NCI-H82 (cell line): Measurements from ENCODE around the gene C1QB.

Source experiments
- DNase-seq: peaks from one replicate; lab custom pipeline; 2025; lab: John Stamatoyannopoulos, UW

C1QB gene

DNA sequence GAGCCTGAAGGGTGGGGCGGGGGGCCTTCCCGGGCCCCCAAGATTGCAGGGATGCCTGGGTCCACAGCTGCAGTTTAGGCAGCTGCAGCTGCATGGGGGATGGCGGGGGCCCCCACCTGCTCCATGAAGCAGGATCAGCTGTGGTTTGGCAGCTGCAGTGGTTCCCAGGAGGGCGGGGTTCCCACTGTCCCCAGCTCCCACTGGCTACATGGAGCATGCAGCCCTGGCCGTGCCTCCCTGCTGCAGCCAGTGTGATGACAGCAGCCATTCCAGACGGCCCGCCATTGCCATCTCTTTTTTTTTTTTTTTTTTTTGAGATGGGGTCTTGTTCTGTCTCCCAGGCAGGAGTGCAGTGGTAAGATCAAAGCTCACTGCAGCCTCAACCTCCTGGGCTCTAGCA, 17.6 kb upstream of the C1QB start:
- no peak for DNase-seq

DNA sequence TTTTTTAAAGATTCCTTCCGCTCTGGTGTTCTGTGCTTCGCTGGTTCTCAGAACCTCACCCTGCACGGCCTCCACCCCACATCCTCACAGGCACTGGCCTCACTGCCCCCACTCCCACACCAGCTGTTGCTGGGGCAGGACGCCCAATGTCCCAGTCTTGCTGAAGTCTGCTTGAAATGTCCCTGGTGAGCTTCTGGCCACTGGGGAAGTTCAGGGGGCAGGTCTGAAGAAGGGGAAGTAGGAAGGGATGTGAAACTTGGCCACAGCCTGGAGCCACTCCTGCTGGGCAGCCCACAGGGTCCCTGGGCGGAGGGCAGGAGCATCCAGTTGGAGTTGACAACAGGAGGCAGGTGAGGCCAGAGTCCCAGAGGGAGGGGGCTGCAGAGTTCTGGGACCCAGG, 16.7 kb upstream of the C1QB start, which contains the start of gene C1QA:
Gene C1QA, plus strand, starts transcription at position 276 of the 400 bp plus-strand sequence. CDS start 989 bp downstream, outside the sequence.
- DNase-seq, result no peak

DNA sequence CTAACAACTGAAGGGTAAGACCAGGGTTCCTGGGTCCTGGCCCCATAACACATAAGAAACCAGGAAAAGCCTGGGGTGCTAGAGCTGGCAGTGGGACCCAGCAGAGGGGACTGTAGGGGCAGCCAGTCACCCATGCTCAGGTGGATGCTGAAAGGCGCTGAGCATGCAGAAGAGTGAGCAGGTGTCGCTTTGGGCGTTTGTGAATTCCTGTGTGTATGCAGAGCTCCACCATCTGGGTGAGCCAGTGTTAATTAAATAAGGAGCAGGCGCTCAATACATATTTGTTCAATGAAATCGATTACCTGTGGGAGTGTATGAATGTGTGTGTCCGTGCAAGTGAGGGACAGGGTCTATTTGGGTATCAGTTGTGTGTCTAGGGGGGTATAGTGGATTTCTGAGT, 16.1 kb upstream of the C1QB start:
- peak; percentile 39 for DNase-seq

DNA sequence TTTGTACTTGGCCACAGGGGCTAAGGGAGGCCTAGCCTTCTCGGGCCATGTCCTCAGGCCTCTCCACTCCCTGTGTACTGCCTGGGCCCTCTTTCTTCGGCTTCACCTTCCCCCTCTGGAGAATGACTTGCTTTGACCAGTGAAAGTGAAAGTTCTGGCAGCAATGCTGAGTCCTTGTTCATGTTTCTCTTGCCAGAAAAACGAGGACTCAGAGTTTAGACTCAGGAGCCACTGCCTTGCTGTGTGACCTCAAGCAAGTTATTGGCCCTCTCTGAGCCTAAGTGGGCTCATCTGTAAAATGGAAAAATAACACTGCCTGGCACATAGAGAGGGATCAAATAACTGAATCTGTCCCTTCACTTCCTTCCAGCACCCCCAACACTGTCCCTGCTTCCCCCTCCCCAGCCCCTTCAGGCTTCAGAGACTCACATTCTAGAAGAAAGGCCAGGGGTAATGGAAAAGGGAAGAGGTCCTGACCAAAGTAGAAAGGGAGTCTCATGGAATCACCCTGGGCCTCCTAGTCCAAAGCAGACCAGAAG, 15.1 kb upstream of the C1QB start:
- DNase-seq, result no peak

DNA sequence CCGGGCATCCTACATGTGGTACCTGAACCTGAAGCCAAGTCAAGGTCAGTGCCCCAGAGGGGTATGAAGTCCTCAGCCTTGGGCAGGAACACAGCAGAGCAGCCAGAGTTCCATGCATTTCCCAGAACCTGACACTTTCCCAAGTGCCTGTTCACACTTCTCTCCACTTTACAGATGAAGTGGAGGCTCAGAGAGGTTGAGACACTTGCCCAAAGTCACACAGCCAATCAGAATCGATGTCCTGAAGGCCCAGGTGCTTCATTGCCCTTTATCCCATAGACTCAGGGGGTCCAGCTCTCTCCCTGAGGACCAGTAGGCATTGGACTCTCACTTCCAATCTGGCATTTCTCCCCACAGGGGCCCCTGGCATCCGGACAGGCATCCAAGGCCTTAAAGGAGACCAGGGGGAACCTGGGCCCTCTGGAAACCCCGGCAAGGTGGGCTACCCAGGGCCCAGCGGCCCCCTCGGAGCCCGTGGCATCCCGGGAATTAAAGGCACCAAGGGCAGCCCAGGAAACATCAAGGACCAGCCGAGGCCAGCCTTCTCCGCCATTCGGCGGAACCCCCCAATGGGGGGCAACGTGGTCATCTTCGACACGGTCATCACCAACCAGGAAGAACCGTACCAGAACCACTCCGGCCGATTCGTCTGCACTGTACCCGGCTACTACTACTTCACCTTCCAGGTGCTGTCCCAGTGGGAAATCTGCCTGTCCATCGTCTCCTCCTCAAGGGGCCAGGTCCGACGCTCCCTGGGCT, 14.4 kb upstream of the C1QB start:
- DNase-seq, result no peak

DNA sequence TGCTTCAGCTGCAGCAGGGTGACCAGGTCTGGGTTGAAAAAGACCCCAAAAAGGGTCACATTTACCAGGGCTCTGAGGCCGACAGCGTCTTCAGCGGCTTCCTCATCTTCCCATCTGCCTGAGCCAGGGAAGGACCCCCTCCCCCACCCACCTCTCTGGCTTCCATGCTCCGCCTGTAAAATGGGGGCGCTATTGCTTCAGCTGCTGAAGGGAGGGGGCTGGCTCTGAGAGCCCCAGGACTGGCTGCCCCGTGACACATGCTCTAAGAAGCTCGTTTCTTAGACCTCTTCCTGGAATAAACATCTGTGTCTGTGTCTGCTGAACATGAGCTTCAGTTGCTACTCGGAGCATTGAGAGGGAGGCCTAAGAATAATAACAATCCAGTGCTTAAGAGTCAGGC, 13.8 kb upstream of the C1QB start:
- peak; percentile 79 for DNase-seq

DNA sequence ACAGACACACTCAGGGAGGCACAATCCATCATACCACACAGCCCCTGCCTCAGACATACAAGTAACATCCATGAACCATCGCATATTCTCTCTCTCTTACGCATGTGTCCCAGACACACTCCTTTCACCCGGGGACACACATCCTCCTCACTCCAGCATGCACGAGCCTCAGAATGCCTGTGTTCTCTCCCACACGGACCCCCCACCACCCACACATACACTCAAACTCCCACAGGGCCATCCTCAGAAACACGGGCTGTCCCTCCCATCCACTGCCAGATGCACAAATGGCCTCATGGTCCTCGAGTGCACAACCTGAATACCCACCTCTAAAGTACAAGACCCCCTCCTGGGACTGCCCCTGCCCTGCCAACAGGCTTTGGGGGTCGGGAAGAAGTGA, 11.8 kb upstream of the C1QB start:
- DNase-seq, result no peak

DNA sequence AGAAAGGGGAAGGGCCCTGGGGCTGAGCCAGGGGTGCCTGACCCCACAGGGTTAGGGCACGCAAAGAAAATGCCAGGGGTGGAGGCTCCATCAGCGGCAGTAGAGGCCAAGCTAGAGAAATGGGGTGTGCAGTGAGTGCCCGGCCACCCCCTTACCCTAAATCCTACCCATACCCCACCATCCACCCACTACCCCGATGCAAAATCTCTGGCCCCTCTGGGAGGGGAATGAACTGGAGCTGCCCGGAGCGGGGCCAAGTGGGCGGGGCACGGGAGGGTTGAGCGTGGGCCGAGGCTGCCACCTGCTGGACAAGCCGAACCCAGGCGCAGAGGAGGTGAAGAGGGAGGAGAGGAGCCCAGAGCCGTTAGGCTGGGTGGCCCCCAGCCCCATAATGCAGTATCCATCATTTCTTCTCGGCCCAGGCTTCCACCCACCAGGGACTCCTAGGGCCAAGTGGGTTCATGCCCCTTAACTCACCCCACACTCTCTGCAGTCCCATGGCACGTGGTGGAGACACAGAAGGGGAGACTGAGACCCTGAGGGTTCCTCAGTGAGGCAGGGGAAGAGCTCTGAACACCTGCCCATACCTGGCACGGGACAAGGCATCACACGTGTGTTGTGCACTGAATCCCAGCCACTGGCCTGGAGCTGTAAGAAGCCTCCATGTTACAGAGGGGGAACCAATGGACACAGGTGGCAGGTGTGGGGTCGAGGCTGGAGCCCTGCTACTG, 11.0 kb upstream of the C1QB start:
- DNase-seq, result peak; percentile 83

DNA sequence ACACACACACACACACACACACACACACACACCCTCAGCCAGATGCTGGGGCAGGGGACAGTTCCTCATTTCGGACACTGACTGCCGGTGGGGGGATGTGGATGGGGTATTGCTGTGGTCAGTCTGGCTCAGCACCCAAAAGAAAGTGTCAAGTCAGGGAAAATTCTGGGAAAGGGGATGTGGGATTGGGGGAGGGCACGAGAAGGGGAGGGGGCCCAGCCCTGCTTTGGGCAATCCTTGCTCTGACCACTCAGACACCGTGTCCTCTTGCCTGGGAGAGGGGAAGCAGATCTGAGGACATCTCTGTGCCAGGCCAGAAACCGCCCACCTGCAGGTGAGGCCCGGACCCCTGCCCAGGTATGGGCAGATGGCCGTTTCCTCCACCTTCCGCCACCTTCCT, 9.7 kb upstream of the C1QB start, which contains the start of gene C1QC:
Gene C1QC, plus strand, starts transcription at position 253 of the 400 bp plus-strand sequence. CDS start 391 bp downstream, outside the sequence.
- no peak for DNase-seq

DNA sequence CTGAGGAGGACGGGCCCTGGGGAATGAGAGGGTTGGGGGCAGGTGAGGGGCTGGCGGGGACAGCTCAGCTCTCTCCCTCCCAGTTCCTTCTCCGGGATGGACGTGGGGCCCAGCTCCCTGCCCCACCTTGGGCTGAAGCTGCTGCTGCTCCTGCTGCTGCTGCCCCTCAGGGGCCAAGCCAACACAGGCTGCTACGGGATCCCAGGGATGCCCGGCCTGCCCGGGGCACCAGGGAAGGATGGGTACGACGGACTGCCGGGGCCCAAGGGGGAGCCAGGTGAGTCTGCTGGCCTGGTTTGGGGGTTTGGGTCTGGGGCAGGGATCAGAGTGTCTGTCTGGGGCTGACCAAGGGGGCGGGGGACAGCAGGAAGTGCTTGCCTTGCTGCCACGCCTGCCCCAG, 9.1 kb upstream of the C1QB start:
- no peak for DNase-seq

DNA sequence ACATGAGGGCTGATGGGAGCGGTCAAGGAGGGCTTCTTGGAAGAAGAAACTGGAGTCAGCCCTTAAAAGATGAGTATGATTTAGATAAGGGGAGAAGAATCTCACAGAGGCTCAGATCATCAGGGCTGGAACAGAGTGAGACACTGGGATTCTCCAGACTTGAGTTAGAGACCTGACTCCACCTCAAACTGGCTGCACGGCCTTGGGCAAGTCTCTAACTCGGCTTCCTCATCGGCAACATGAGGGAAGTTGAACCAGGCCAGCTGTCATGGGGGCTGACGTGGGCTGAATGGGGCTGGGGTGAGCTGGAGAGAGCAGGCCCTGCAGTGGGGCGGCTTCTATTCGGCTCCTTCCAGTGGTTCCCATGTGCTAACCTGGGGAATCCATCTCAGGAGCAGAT, 7.1 kb upstream of the C1QB start:
- DNase-seq, result no peak

DNA sequence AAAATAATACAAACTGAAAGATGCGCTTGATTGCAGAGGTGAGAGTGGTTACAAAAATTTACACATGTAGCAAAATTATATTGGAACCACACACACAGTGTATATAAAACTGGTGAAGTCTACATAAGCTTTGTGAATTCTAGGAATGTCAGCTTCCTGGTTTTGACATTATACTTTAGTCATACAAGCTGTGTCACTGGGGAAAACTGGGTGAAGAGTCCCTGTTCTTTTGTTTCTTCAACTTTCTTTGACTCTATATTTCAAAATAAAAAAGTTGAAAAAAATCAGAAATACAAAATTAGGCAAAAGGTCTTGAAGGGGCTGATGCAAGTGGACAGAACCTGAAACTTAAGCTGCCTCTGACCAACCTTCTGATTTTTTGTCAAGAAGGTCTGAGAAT, 6.7 kb upstream of the C1QB start:
- no peak for DNase-seq

DNA sequence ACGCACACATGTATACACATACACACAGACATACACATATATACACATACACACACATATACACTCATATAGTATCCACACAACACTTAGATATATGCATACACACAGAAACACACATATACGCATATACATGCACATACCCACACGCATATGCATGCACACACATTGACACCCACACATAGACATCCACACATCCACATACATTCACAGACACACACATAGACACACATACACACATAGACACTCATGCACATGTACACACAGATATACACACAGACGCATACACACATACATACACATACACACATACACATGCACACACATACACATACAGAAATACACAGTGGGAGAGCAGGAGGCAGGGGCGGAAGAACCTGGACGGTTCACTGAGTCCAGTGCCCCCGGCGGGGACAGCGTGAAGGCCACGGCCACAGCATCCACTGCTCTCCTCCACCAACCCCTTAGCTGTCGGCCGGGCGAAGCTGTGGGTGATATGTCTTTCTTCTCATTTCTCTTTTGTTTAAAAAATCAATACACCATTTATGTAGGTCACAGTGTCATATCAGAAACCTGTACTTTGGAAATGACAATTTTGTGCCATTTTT, 2.8 kb upstream of the C1QB start:
- no peak for DNase-seq

DNA sequence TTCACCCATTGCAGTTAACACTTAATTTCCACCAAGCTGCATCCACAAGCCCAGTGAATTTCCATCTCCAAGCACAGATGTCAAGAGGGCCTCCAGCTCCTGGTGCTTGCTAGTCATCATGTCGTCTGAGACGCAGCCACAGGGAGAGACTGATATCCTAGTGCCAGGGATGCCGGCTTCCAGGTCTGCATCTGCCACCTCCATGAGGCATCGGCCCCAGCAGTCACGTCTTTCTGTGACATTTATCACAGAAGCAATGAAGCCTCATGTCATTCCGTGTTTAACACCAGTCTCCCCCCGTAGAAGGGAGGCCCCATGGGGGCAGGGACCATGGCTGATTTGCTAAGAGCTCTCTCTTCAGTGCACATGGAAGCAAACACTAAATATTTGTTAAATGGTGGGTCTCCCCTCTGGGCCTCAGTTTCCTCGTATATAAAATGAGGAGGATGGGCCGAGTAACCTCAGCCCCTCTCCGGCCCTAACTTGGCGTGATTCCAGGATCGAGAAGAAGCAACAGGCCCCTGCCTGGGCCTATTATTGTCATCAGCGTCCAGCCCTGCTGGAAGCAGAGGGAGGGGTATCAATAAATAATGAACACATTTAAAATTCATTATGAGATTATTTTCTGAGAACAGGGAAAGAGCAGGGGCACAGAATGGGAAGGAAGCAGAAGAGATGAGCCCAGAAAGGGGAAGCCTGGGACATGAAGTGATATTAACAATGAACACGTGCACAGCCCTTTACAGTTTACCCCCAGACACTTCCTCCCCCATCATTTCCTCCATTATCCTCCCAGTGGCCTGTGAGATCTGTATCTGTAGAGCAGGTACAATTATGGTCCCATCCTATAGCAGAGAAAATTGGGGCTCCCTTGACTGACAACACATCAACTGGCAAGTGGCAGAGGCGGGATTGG, 837 bp upstream of the C1QB start:
- DNase-seq, result no peak

DNA sequence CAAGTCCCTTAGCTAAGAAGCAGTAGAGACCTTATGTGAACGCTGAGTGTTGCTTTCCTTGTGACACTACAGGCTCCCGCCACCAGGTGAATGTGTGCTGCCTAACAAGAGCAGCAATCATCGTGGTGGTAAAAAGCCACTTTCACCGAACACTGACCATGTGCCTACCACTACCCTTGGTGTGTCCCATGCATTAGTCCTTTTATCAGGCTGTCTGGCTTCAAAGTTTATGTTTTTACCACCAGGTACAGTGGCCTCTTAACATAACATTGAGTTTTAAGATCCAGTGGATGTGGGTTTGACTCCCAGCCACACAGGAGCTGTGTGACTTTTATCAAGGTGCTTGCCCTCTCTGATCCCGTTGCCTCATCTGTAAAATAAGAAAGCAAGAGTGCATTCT, 1.7 kb downstream of the C1QB start:
- peak; percentile 40 for DNase-seq

DNA sequence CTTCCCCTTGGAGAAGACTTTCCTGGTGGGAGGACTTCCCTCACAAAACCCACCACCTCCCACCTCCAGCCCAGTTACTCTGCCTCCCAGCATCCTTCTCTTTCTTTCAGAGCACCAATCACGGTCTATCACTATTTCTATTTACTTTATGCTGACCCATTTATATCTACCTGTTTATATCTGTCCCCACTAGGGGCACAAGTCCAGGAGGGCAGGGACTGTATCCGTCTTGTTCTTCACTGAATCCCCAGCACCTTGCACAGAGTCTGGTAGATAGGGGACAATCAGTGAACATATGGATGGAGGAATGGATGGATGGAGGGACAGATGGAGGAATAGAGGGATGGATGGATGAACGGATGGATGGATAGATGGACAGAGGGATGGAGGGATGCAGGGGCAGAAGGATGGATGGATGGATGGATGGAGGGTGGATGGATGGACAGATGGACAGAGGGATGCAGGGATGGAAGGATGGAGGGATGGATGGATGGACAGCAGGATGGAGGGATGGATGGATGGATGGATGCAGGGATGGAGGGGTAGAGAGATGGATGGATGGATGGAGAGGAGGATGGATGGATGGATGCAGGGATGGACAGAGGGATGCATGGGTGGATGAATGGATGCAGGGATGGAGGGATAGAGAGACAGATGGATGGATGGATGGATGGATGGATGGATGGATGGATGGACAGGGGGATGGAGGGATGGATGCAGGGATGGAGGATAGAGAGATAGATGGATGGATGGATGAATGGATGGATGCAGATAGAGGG, 5.5 kb downstream of the C1QB start:
- DNase-seq, result no peak

DNA sequence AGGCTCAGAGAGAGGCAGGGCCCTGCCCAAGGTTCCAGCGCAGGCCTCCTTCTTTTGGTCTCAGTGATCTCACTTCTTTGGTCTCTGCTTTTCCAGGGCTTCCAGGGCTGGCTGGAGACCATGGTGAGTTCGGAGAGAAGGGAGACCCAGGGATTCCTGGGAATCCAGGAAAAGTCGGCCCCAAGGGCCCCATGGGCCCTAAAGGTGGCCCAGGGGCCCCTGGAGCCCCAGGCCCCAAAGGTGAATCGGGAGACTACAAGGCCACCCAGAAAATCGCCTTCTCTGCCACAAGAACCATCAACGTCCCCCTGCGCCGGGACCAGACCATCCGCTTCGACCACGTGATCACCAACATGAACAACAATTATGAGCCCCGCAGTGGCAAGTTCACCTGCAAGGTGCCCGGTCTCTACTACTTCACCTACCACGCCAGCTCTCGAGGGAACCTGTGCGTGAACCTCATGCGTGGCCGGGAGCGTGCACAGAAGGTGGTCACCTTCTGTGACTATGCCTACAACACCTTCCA, 7.7 kb downstream of the C1QB start:
- no peak for DNase-seq

DNA sequence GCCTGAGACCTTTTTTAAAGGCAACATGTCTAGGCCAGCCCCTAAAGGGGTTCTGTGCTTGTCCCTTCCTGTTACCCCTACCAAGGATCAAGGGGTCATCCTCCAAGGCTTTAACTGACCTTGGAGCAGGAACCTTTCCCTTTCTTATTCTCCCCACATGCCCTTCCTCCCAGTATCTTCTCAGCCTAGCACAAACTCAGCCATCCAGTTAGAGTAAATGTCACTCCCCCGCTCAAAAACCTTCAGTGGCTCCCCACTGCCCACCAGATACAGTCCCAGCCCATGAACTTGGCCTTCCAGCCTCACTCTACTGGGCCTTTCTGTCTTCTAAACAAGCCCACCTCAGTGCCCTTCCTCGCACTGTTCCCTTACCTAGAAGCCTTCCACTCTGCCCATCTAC, 8.8 kb downstream of the C1QB start:
- DNase-seq, result no peak

DNA sequence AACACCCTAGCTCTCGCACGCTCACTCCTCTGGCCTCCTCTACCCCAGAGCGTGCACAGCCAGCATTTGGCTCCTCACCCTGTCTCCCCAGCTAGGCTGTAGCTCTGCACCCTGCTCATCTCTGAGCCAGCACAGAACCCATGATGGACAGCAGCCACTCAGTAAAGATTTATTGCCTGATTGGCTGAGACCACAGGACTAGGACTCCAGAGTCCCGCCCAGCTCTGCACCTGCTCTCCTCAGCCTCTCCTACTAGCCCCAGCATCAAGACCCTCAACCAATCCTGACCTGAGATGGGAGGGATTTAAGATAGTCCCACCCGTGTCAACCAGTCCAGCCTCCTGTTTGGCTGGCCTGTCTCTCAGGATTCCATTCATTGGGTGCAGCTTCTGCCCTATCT, 9.3 kb downstream of the C1QB start:
- DNase-seq, result peak; percentile 98

DNA sequence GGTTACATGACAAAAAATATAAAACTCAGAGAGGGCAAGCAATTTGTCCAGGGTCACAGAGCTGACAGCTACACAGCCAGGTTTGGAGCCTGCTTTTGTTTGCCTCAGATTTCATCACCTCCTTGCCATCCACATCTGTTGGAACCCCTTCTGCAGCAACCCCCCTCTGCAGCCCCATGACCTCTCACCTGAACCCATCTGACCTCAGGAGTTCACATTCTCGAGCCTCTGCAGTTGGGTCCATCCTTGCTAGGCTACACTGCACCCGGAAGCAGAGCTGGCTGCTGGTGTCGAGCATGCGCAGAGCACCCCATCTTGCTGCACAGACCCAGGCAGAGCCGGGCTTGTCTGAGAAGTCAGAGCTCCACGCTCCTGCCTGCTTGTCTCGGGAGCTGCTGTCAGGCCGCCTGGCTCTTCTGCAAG, 10.0 kb downstream of the C1QB start:
- no peak for DNase-seq

DNA sequence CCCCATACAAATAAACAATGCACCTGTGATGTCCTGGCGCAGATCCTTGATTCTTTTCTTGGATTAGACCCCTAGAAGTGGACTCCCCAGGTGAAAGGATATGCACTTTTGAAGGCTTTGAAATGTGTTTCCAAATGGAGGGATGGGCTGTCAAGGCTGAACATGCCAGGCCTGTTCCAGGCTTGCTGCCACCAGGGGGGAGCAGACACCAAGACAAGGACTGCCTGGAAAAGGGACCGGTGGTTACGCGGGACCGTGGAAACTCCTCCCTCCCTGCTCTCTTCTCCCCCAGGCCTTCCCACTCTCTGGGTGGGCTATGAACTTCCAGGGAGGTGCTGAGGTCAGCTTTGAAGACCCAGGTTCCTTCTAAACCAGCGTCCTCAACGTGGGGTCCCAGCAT, 12.7 kb downstream of the C1QB start:
- peak; percentile 79 for DNase-seq
